ENCODE data around the gene C1QTNF5. TPM values are rescaled to one million over a fixed set of nuclear protein-coding genes. Genes with fewer than 3 reads are reported as not detected.

The C1QTNF5 gene
- total RNA-seq, 1 donor from 2014 or later: 153 TPM

GRCh38 chr11:119373059-119373920 lies 32.6 kb upstream of the C1QTNF5 start:
- DNase-seq (ENCODE audit: extremely low read depth, low read depth, low spot score): no peak

DNA sequence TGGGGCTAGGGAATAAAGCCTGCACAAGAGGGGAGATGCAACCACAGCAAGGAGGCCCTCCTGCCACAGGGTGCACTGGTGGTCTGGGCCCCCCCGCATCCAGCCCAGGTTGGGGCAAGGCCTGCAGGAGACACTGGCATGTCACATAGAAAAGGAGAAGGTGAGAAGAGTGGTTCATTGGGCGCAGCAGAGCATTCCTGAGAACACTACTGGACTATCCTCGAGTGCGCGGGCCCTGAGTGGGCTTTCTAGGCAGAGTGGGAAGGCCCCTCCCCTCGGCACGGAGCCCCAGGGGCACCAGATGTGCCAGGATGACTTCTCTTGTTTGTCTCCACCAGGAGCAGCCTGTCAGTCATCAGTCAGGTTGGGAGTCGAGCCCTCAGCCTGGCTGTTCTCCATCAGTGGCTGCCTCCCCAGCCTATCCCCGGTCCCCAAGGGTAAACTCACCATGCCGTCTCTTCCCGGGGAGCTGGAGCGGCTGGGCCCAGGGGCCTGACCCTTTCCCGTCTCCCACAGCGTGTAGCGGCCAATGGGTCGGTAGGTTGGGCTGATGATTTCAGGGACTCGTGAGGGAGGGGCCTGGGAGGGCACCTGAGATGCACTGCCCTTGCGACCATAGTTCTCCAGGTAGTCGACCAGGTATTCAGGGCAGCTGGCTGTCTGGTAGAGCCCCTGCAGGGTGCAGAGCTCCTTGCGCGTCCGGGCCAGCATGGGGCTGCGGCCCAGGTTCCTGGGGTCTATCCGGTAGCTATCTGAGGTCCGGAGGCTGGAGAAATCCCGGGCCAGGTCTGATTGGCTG lies 31.8 kb upstream of the C1QTNF5 start:
- DNase-seq (ENCODE audit: extremely low read depth, low read depth, low spot score): no peak

GRCh38 chr11:119371778-119372182 lies 31.1 kb upstream of the C1QTNF5 start:
- no peak for DNase-seq (ENCODE audit: extremely low read depth, low read depth, low spot score)

DNA sequence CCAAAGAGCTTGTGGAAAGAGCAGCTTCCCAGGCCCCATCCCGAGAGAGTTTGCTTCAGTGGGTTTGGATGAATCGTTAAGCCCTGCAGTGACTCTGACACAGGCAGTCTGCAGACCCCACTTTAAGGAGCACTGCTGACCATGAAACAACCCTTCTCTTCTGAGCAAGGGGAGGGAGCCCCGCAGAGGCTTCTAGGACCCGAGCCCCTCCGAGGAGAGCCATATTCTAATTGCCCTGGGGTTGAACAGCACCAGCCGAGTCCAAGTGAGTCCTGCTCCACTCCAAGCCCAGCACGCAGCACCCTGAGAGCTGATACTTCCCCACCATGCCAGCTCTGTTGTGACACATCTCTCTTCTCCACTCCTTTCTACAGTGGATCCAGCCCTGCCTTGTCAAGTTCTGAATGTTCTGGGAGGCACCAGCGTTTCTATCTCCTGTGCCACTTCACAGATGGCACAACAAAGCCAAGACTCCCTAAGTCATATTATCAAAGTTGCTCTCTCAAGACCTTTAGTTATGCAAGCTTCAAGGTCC lies 30.5 kb upstream of the C1QTNF5 start:
- no peak for DNase-seq (ENCODE audit: extremely low read depth, low read depth, low spot score)

DNA sequence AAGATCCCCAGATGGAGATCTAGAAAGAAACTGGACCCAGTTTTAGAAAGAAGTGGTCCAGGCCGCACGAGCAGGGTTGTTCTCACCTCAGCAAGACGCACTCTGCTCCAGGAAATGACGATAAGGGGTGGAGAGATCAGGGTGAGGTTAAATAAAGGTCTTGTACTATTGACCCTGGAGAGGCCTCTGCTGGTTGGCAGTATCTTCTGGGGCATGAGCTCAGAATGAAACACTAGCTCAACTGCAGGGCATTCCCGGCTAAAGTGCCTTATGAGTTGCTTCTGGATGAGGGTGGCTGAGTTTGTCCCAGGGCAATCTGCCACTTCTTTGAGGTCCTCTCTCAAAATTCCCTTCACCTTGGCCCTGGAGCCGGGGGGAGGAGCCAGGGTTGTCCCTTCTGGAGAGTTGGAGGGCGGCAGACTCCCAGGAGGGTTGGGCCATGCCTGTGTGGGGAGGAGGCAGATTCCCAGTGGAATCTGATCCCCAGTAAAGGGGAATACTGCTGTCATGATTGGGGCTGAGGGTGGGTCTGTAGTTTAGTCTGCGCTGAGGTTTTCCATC lies 29.9 kb upstream of the C1QTNF5 start:
- no peak for DNase-seq (ENCODE audit: extremely low read depth, low read depth, low spot score)

GRCh38 chr11:119369132-119369925 lies 28.6 kb upstream of the C1QTNF5 start:
- no peak for DNase-seq (ENCODE audit: extremely low read depth, low read depth, low spot score)

- no peak for DNase-seq (ENCODE audit: extremely low read depth, low read depth, low spot score)
Observed at GRCh38 chr11:119368121-119369034, 27.7 kb upstream of the C1QTNF5 start.

DNA sequence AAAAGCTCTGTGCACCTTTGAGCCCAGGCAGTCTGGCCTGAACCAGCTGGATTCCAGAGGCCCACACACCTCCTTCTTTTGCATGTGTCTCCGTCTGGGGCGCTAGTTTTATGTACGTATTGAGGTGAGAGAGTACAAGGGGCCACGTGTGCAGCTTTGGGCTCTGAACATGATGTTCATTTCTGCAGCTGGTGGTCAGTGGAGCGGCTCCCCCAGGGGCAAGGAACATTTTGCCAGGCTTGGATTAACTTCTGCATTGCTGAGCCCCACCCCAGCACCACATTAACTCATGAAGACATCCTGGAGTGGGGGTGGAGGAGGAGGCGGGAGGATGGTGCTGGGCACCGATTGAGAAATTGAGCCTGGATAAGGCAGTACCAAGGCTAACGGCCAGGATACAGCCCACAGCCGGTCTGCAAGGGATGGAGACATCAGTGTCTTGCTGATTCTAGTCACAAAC lies 27.0 kb upstream of the C1QTNF5 start:
- no peak for DNase-seq (ENCODE audit: extremely low read depth, low read depth, low spot score)

DNA sequence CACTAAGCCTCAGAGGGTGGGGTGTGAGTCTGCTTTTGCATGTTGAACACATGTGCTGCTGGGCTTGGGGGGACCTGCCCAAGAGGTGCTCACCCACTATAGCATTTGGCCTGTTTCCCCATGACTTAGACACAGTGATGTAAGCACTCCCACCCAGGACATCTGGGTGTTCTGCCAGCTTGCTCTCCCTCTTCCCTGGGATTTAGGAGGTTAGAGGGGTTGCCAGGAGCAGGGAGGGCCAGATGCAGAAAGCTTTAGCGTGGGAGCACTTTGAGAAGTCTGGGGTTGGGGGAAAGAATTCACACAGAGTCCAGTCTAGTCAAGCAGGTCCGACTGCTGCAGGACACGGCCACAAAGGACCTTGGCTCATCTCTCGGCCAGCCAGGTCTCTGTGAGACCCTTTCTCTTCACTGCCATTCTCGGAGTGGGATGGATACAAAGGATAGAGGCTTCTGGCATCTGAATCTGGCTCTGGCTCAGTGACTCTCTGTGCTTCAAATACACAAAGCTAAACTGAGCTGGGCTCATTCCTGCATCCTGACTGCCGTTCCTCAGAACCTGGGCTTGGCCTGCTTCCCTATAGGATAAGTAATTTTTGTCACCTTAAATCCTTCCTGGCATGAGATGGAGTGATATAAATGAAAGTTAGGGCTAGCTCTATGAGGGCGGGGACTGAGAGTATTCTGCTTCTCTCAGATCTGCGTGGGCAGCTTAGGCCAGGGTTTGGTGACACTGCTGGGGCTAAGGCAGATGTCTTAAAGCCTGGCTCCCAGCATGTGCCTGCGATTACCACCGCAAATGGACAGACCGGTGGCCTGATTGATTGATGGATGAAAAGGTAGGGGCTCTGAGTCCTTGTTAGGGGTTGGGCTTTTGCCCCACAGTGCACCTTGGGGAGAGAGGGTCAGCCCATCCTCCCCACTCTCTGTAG lies 26.3 kb upstream of the C1QTNF5 start:
- no peak for DNase-seq (ENCODE audit: extremely low read depth, low read depth, low spot score)

GRCh38 chr11:119365071-119365591 lies 24.4 kb upstream of the C1QTNF5 start:
- DNase-seq (ENCODE audit: extremely low read depth, low read depth, low spot score): no peak

GRCh38 chr11:119363851-119364590 lies 23.3 kb upstream of the C1QTNF5 start:
- no peak for DNase-seq (ENCODE audit: extremely low read depth, low read depth, low spot score)

- no peak for DNase-seq (ENCODE audit: extremely low read depth, low read depth, low spot score)
Observed at GRCh38 chr11:119363081-119363850, 22.6 kb upstream of the C1QTNF5 start.

- DNase-seq (ENCODE audit: extremely low read depth, low read depth, low spot score): no peak
Observed at GRCh38 chr11:119362741-119363080, 22.0 kb upstream of the C1QTNF5 start.

DNA sequence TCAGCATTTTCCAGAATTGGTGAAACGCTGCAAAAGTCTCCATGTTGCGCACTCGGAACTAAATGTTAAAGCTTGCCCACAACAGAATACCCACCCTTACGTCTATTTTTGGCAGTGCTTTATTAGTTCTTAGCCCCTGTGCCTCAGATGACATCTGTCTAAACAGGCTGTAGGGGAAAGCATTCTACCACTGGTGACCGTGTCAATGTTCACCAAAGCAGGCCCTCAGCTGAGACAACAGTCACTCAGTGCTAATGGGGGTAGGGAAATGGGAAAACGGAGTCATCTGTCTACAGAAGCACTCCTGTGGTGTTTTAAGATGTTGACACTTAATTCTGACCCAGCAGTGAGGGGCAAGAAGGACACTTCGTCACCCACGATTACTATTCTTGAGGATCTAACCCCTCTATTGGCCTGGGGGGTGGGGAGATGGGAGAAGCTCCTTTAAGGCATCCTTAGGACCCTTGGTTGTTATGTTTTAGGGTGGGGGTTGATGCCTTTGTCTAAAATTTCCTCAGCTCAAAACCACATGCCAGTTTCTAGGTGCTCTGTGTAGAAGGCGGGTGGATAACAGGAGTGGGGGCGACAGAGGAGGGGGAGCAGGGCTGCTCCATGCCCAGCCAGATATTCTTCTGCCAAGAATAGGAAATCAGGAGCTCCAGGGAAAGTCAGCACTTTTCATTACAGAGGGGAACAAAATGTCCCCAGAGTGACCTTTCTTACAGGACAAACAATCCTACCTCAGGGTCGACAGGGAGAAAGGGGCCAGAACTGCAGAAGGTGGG lies 21.4 kb upstream of the C1QTNF5 start:
- DNase-seq (ENCODE audit: extremely low read depth, low read depth, low spot score): no peak

GRCh38 chr11:119361056-119361787 lies 20.5 kb upstream of the C1QTNF5 start:
- DNase-seq (ENCODE audit: extremely low read depth, low read depth, low spot score): no peak

All from glomerular endothelial cell (primary cell).